Body of pancreas (tissue), 4 donors: Measurements from ENCODE around the gene TMPRSS9.

ENCODE experiments used
- POLR2A ChIP-seq, 3 donors: fragments of 450-650 bp; IDR thresholded peaks; one replicate each; pipeline ENCODE4 v1.6.1; 2016; ENCODE audit warnings: antibody characterized with exemption in 3 of 3, mild to moderate bottlenecking in 2 of 3
- TF ChIP-seq, protein P1 (sequence below), 7 experiments: fragments of 450-650 bp in 4 of 7; fragments of 200-600 bp in 3 of 7; sonication (generic) in 3 of 7; IDR thresholded peaks; one replicate each; pipeline ENCODE4 v1.5.1; 2016 to 2019; ENCODE audit warnings: antibody characterized with exemption in 7 of 7

GRCh38 chr19:2324220-2324948 is 35.7 kb upstream of the TMPRSS9 start:
- TF ChIP-seq, protein P1, sequence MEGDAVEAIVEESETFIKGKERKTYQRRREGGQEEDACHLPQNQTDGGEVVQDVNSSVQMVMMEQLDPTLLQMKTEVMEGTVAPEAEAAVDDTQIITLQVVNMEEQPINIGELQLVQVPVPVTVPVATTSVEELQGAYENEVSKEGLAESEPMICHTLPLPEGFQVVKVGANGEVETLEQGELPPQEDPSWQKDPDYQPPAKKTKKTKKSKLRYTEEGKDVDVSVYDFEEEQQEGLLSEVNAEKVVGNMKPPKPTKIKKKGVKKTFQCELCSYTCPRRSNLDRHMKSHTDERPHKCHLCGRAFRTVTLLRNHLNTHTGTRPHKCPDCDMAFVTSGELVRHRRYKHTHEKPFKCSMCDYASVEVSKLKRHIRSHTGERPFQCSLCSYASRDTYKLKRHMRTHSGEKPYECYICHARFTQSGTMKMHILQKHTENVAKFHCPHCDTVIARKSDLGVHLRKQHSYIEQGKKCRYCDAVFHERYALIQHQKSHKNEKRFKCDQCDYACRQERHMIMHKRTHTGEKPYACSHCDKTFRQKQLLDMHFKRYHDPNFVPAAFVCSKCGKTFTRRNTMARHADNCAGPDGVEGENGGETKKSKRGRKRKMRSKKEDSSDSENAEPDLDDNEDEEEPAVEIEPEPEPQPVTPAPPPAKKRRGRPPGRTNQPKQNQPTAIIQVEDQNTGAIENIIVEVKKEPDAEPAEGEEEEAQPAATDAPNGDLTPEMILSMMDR (IDR thresholded peaks at IDR 0.05) = no peak
- no peak for TF ChIP-seq POLR2A (IDR thresholded peaks at IDR 0.05)
